ENCODE results near the gene TUBGCP6.
"Not testable (repeated sequence)": the region's sequence is repeated elsewhere in the genome, so short reads cannot be mapped to it uniquely, and the experiment has no call there.

TUBGCP6 gene

DNA sequence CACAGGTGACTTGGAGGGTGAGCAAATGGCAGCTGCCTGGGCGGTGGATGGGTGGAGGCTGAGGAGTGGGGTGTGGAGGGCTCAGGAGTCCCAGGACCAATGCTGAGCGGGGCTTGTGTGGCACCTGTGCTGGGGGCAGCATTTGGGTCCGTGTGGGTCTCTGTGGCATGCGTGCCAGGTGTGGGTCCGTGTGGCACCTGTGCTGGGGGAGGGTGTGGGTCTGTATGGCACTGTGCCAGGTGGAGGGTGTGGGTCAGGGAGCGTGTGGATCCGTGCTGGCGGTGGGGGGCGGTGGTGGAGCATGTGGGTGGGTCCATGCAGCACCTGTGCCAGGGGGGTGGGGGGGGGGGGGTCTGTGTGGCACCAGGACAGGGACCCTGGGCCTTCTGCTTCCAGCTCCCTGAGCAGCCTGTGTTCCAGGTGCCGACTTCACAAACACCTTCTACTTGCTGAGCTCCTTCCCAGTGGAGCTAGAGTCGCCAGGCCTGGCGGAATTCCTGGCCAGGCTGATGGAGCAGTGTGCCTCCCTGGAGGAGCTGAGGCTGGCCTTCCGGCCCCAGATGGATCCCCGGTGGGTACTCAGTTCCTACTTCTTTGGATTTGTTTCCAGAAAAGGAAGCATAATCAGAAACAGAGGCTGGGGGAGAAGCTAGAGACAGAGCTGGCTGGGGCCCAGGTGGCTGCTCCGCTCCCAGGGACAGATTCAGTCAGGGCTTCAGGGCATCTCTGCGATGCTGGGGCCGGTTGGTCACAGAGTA is 29.3 kb downstream of the TUBGCP6 start:
- no peak for DNase-seq (ENCODE audit: low read depth in 2 of 3, low spot score in 2 of 3)

DNA sequence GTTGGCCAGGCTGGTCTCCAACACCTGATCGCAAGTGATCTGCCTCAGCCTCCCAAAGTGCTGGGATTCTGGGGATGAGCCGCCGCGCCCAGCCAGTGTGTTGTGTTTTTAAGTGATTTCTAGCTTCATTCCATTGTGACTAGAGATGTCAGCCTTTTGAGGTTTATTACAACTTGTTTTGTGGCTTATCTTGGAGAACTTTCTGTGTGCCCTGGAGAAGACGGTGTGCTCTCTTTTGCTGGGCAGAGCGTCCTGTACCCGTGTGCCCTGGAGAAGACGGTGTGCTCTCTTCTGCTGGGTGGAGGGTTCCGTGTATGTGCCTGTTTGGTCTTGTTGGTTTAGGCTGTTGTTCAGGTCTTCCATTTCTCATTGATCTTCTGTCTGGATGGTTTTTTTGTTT is 31.6 kb downstream of the TUBGCP6 start:
- no peak for DNase-seq (ENCODE audit: low read depth in 2 of 3, low spot score in 2 of 3)

DNA sequence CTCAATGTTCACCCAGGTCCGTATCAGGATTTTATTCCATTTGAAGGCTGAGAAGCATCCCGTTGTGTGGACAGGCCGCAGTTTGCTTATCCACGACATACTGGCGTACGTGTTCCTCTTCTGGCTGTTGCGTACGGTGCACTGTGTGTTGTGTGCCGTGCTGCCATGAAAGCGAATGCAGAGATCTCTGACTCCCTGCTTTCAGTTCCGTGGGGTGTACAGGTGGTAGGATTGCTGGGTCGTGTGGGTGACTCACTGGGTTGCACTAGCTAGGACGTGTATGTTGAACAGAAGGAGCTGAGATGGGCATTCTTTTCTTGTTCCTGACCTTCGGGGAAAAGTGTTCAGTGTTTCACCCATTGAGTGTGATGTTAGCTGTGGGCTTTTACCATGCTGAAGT is 33.7 kb downstream of the TUBGCP6 start:
- no peak for DNase-seq (ENCODE audit: low read depth in 2 of 3, low spot score in 2 of 3)

GRCh38 chr22:50210378-50211139 is 34.3 kb downstream of the TUBGCP6 start:
- no peak for DNase-seq (ENCODE audit: low read depth in 2 of 3, low spot score in 2 of 3)

- DNase-seq (ENCODE audit: low read depth in 2 of 3, low spot score in 2 of 3) = no peak
Observed at GRCh38 chr22:50209893-50210292, 34.9 kb downstream of the TUBGCP6 start.

DNA sequence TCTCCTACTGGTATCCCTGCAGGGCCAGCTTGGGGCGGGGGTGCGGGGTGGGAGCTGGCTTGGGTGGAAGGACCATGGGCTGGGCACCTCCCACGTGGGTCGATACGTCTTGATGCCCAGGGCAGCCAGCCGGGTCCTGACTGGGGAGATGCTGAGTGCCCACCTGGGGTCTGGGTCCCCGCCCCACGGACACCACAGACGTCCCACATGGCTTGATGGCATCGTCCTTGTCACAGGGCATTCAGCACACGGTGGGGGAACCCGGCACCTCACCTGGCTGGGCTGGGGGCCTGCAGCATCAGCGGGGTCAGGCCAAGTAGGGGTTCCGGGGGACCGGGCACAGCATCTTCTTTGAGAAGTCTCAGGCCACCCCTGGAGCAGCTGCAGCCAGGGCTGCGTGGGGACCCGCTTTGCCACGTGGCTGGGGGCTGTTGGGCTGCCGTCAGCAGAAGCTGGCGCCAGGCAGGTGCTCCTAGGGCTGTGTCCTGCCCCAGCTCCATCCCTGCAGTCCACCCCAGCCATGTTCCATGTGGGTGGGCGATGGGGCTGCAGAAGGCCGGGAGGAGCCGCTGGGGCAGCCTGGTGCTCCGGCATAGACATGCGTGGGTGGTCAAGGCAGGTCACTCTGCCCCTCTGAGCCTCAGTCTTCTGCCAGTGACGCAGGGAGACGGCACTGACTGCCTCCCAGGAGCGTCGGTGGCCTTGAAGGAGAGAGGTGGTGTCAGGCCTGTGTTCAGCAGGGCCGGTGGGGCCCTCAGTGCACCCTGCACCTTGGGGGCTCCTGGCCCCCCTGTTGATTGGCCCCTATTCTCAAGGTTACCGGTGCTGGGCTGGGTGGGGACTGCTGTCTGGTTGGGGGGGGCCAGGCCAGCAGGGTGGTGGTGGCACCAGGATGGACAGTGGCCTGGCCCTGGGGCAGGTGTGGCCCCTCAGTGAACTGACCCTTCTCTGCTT is 35.6 kb downstream of the TUBGCP6 start:
- DNase-seq (ENCODE audit: low read depth in 2 of 3, low spot score in 2 of 3) = no peak

DNA sequence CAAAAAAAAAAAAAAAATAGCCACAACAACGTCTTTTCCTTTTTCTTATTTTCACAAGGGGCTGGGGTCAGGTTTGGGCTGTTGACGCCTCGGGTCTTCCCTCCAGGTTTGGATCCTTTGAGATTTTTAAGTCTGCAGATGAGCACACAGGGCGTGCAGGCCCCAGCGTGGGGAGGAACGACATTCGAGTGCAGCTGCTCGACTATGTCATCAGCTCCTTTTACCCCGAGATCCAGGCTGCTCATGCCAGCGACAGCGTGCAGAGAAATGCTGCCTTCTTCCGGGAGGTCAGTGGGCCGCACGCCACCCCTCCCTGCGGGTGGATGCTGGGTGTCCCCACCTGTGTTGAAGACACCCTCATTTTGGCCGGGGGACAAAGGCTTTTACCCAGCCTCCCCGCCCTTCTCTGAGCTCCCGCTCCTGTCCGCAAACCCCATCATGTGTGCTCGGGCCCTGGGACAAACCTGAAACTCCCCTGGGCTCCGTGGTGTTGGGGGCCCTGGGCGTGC is 36.3 kb downstream of the TUBGCP6 start:
- DNase-seq (ENCODE audit: low read depth in 2 of 3, low spot score in 2 of 3) = no peak

GRCh38 chr22:50207383-50208140 is 37.3 kb downstream of the TUBGCP6 start:
- no peak for DNase-seq (ENCODE audit: low read depth in 2 of 3, low spot score in 2 of 3)

- no peak for DNase-seq (ENCODE audit: low read depth in 2 of 3, low spot score in 2 of 3)
Observed at GRCh38 chr22:50206599-50206998, 38.2 kb downstream of the TUBGCP6 start.

DNA sequence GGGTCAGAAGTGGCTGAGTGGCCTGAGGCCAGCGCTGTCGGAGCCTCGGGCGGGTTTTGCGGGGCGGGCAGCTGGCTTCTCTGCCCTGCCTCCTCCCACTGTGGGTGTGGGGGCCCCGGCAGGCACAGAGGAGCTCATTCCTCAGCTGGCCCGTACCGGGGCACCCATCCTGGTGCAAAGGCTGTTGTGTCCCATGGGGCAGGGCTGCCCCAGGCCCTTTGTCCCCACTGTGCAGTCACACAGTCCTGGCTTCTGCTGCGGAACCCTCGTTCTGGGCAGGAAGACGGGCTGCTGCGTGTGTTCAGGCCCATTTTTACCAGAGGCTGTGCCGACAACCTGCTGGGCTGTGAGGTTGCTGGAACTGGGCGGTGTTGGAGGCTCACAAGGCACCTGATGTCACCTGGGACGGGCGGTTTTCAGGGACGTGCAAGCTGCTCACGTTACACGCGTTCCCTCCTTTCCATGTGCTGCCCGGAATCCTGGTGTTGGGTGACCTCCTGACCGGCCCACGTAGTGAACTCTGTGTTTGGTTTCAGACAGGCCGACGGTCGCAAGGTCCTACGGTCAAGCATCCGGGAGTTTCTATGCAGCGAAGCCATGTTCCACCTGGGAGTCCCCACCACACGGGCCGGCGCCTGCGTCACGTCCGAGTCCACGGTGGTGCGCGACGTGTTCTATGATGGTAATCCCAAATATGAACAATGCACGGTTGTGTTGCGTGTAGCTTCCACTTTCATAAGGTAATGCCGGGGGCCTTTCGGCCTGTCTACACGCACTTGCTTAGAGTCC is 38.8 kb downstream of the TUBGCP6 start:
- no peak for DNase-seq (ENCODE audit: low read depth in 2 of 3, low spot score in 2 of 3)

- DNase-seq (ENCODE audit: low read depth in 2 of 3, low spot score in 2 of 3) = not testable (repeated sequence)
Observed at GRCh38 chr22:50204998-50205397, 39.8 kb downstream of the TUBGCP6 start.

DNA sequence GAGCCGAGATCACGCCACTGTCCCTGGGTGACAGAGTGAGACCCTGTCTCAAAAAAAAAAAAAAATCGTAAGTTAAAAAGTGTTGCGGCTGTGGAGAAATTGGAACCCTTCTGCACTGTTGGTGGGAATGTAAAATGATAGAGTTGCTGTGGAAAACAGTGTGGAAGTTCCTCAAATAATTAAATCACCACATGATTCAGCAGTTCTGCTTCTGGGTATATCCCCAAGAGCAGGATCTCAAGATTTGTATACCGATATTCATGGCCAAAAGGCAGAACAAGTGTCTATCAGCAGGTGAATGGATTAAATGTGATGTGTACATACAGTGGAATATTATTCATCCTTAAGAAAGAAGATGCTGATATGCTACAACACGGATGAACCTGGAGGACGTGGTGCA is 40.3 kb downstream of the TUBGCP6 start:
- DNase-seq (ENCODE audit: low read depth in 2 of 3, low spot score in 2 of 3) = no peak

DNA sequence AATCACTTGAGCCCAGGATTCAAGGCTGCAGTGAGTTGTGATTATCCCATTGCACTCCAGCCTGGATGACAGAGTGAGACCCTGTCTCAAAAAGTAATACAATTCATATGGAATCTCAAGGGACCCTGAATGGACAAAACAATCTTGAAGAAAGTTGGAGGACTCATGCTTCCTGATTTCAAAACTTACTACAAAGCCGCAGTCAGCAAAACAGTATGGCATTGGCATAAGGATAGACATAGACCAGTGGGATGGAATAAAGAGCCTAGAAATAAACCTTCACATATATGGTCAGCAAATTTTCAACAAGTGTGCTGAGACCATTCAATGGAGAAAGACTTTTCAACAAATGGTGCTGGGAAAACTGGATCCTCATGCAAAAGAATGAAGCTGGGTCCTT is 41.5 kb downstream of the TUBGCP6 start:
- DNase-seq (ENCODE audit: low read depth in 2 of 3, low spot score in 2 of 3) = no peak

DNA sequence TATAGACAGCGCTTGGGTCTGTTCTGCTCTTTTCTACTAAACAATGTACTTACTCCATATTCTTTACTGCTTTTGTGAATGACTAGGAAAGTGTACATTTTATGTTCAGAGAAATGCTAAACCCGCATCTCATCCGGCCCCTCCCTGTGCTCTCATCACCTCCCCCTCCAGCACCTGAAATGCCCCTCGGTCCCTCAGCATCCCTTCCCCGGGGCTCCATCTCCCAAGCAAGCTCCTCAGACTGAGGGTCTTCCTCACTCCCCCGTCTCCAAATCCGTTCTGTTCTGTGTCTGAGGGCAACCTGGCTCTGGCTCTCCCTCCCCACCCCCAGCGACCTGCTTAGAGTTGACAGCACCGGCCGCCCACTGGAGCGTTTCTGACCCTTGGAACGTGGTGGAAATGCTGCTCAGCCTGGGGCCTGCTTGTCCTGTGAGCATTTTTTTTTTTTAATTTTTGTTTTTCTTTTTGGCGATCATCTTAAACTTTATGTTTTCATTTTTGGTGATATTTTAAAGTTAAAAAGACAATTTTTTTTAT is 42.6 kb downstream of the TUBGCP6 start:
- no peak for DNase-seq (ENCODE audit: low read depth in 2 of 3, low spot score in 2 of 3)

DNA sequence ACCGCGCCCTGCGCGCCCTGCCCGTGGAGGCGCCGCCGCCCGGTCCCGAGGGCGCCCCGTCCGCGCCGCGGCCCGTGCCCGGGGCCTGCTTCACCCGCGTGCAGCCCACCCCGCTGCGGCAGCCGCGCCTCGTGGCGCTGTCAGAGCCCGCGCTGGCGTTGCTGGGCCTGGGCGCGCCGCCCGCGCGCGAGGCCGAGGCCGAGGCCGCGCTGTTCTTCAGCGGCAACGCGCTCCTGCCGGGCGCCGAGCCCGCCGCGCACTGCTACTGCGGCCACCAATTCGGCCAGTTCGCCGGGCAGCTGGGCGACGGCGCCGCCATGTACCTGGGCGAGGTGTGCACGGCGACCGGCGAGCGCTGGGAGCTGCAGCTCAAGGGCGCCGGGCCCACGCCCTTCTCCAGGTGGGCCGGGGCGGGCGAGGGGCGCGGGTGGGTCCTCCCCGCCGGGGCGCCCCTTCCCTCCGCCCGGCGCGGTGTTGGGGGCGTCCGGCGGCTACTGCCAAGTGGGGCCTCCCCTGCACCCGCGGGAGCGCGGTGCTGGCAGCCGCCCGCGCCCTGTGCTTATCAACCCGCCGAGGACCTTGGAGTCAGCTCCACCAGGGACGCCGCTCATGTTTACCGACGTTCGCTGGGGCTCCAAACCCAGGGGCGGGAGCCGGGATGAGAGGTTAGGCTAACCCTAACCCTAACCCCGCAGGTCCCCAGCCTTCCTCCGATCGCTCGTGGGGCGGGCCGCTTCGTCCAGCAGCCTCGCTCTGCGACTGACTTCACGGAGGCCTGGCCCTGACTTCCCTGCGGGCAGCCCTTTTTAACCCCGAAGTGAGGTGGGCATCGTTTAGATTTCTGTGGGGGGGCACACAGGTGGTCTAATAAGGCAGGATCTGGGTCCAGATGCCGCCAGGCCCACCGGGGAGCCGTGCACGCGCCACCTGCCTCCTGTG is 43.4 kb downstream of the TUBGCP6 start:
- DNase-seq (ENCODE audit: low read depth in 2 of 3, low spot score in 2 of 3) = no peak

GRCh38 chr22:50200461-50201190 is 44.2 kb downstream of the TUBGCP6 start, which contains the start of gene SELENOO:
Gene SELENOO, plus strand, starts transcription at chr22:50201011. Its CDS starts 26 bp downstream, at chr22:50201037.
- peak; percentile 78 to 81 (median 79) for DNase-seq (ENCODE audit: low read depth in 2 of 3, low spot score in 2 of 3)

DNA sequence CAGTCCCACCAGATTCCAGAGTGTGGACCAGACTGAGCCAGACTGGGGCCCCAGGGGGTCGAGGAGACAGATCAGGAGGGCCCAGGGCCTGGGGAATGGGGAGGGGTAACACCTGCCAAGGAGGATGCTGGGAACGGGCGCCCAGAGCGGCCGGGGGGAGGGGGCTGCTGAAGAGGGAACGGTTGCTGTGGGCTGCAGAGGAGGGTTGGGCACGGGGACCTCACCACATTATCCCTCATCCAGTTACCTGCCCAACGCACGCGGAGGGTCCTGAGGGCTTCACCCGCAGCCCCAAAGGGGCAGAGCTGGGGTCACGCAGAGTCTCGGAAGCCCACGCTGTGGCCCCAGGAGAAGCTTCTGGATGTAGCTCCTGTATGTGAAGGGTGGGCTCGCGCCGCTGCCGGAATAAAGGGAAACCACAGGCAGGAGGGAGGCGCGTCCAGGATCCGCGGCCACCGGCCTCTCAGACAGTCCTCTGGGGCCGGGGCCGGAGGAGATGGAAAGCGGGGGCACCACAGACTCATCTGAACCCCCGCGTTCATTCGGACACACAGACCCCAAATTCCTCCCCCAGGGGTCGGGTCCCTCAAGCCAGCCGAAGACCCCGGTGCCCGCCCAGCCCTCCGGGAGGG is 44.9 kb downstream of the TUBGCP6 start:
- DNase-seq (ENCODE audit: low read depth in 2 of 3, low spot score in 2 of 3) = no peak
